Measurements from ENCODE around the gene PLET1.

Gene PLET1

GRCh38 chr11:112280268-112281126 lies 19.8 kb upstream of the PLET1 start:
- peak; percentile 74 to 75 for DNase-seq

- DNase-seq: peak; percentile 86 to 89
Measured at GRCh38 chr11:112279901-112280267, 19.2 kb upstream of the PLET1 start.

- DNase-seq: no peak
Measured at GRCh38 chr11:112278803-112279202, 18.1 kb upstream of the PLET1 start.

GRCh38 chr11:112277941-112278340 lies 17.3 kb upstream of the PLET1 start:
- no peak for DNase-seq

- no peak for DNase-seq
Measured at GRCh38 chr11:112277029-112277428, 16.4 kb upstream of the PLET1 start.

GRCh38 chr11:112274007-112274783 lies 13.5 kb upstream of the PLET1 start:
- no peak for DNase-seq

GRCh38 chr11:112273066-112273465 lies 12.4 kb upstream of the PLET1 start:
- DNase-seq: no peak

- DNase-seq: no peak
Measured at GRCh38 chr11:112271242-112271641, 10.6 kb upstream of the PLET1 start.

- DNase-seq: no peak
Measured at GRCh38 chr11:112270551-112271180, 10.0 kb upstream of the PLET1 start.

GRCh38 chr11:112269139-112269538 lies 8.5 kb upstream of the PLET1 start:
- DNase-seq: no peak

- DNase-seq: no peak
Measured at GRCh38 chr11:112268406-112268805, 7.7 kb upstream of the PLET1 start.

- no peak for DNase-seq
Measured at GRCh38 chr11:112267188-112267591, 6.5 kb upstream of the PLET1 start.

- no peak for DNase-seq
Measured at GRCh38 chr11:112266410-112266778, 5.7 kb upstream of the PLET1 start.

- DNase-seq: no peak
Measured at GRCh38 chr11:112265659-112266409, 5.2 kb upstream of the PLET1 start.

GRCh38 chr11:112255067-112255720 lies 5.5 kb downstream of the PLET1 start:
- DNase-seq: no peak

- no peak for DNase-seq
Measured at GRCh38 chr11:112253605-112254242, 6.9 kb downstream of the PLET1 start.

- no peak for DNase-seq
Measured at GRCh38 chr11:112249871-112250610, 10.6 kb downstream of the PLET1 start.

GRCh38 chr11:112248201-112248600 lies 12.5 kb downstream of the PLET1 start:
- DNase-seq: no peak

- no peak for DNase-seq
Measured at GRCh38 chr11:112247201-112247600, 13.5 kb downstream of the PLET1 start.

GRCh38 chr11:112241486-112241885 lies 19.2 kb downstream of the PLET1 start:
- DNase-seq: no peak

- DNase-seq: no peak
Measured at GRCh38 chr11:112238041-112238440, 22.6 kb downstream of the PLET1 start.

Measured in activated T-cell treated with anti-CD3 and anti-CD28 coated beads, Interleukin-2, amount 50 U/mL, for 48 hours (primary cell).